GM23338 (cell line): ENCODE measurements around the gene OPN1SW. TPM values are rescaled to one million over a fixed set of nuclear protein-coding genes. Genes with fewer than 3 reads are reported as not detected.

Experiments used
- ATAC-seq: fragments of 200-7000 bp; cut with Tn5 transposase; 3 replicates; pipeline ENCODE4 v1.9.1; 2020
- DNase-seq: peaks from one replicate; pipeline ENCODE4 v3.0.0-alpha.2; 2015; ENCODE audit warnings: low spot score
- H2AFZ ChIP-seq: fragments of 200-600 bp; sonication (generic); 2 replicates; pipeline ENCODE4 v1.8.0; 2016; ENCODE audit warnings: antibody characterized with exemption, mild to moderate bottlenecking, moderate library complexity
- H3F3A ChIP-seq: fragments of 200-600 bp; sonication (generic); replicated peaks from 2 replicates; pipeline ENCODE4 v1.8.0; 2017; ENCODE audit warnings: antibody characterized with exemption, mixed run types, low read depth
- H3K27ac ChIP-seq: fragments of 200-600 bp; sonication (generic); 2 replicates; pipeline ENCODE4 v1.6.1; 2016; ENCODE audit warnings: low read depth
- H3K27me3 ChIP-seq: fragments of 200-600 bp; sonication (generic); 2 replicates; pipeline ENCODE4 v1.8.0; 2016; ENCODE audit warnings: mild to moderate bottlenecking, mixed run types, moderate library complexity; ENCODE audit not compliant: insufficient read depth
- H3K36me3 ChIP-seq: fragments of 200-600 bp; sonication (generic); 2 replicates; pipeline ENCODE4 v1.8.0; 2016; ENCODE audit warnings: mild to moderate bottlenecking; ENCODE audit not compliant: insufficient read depth
- H3K4me1 ChIP-seq: fragments of 200-600 bp; sonication (generic); 2 replicates; pipeline ENCODE4 v1.8.0; 2016; ENCODE audit warnings: mild to moderate bottlenecking, moderate library complexity; ENCODE audit not compliant: insufficient read depth
- H3K4me2 ChIP-seq: fragments of 200-600 bp; sonication (generic); 2 replicates; pipeline ENCODE4 v1.7.1; 2017; ENCODE audit warnings: mixed run types
- H3K4me3 ChIP-seq: fragments of 200-600 bp; sonication (generic); 2 replicates; pipeline ENCODE4 v1.6.1; 2016; ENCODE audit warnings: mixed run types
- H3K79me2 ChIP-seq: fragments of 200-600 bp; sonication (generic); replicated peaks from 2 replicates; pipeline ENCODE4 v1.8.0; 2017; ENCODE audit warnings: mild to moderate bottlenecking; ENCODE audit not compliant: insufficient read depth
- H3K9me2 ChIP-seq: fragments of 200-600 bp; sonication (generic); 2 replicates; pipeline ENCODE4 v1.8.0; 2017; ENCODE audit not compliant: insufficient read depth
- H4K20me1 ChIP-seq: fragments of 200-600 bp; sonication (generic); replicated peaks from 2 replicates; pipeline ENCODE4 v1.8.0; 2017; ENCODE audit warnings: mild to moderate bottlenecking; ENCODE audit not compliant: insufficient read depth
- H3K27ac Mint-ChIP-seq: 2 replicates; pipeline ENCODE4 v1.8.0; 2020; ENCODE audit warnings: inconsistent platforms, mild to moderate bottlenecking, moderate library complexity, mixed read lengths
- H3K27me3 Mint-ChIP-seq: 3 replicates; pipeline ENCODE4 v1.8.0; 2022; ENCODE audit warnings: low read depth, mild to moderate bottlenecking, moderate library complexity, mixed read lengths, inconsistent platforms; ENCODE audit not compliant: insufficient read depth, poor library complexity
- H3K36me3 Mint-ChIP-seq: 3 replicates; pipeline ENCODE4 v1.8.0; 2021; ENCODE audit warnings: low read depth, mild to moderate bottlenecking, inconsistent platforms, moderate library complexity, mixed read lengths
- H3K4me1 Mint-ChIP-seq: 3 replicates; pipeline ENCODE4 v1.8.0; 2020; ENCODE audit warnings: mild to moderate bottlenecking, inconsistent platforms, mixed read lengths
- H3K4me3 Mint-ChIP-seq: 3 replicates; pipeline ENCODE4 v1.8.0; 2021; ENCODE audit warnings: moderate library complexity, mild to moderate bottlenecking, inconsistent platforms, mixed read lengths
- H3K9me3 Mint-ChIP-seq: 3 replicates; pipeline ENCODE4 v1.8.0; 2020; ENCODE audit warnings: moderate library complexity, mild to moderate bottlenecking, inconsistent platforms, mixed read lengths
- CREB1 ChIP-seq: fragments of 250-450 bp; sonication (Bioruptor Pico); IDR thresholded peaks from 2 replicates; pipeline ENCODE4 v1.5.0; 2020; ENCODE audit warnings: low read depth, mild to moderate bottlenecking, moderate library complexity
- EZH2 ChIP-seq: fragments of 200-600 bp; sonication (generic); IDR thresholded peaks from one replicate; pipeline ENCODE4 v1.8.0; 2017; ENCODE audit warnings: antibody characterized with exemption, mild to moderate bottlenecking, low read depth; ENCODE audit not compliant: unreplicated experiment
- EZH2phosphoT487 ChIP-seq: fragments of 200-600 bp; sonication (generic); IDR thresholded peaks from one replicate; pipeline ENCODE4 v1.8.1; 2018; ENCODE audit warnings: antibody characterized with exemption; ENCODE audit not compliant: unreplicated experiment
- NANOG ChIP-seq: IDR thresholded peaks from 2 replicates; pipeline ENCODE4 v1.6.1; 2016; ENCODE audit warnings: antibody characterized with exemption, borderline replicate concordance
- POLR2AphosphoS5 ChIP-seq: IDR thresholded peaks from 2 replicates; pipeline ENCODE4 v1.6.1; 2016; ENCODE audit warnings: antibody characterized with exemption, low read depth
- REST ChIP-seq: IDR thresholded peaks from one replicate; pipeline ENCODE4 v1.6.1; 2018; ENCODE audit warnings: antibody characterized with exemption; ENCODE audit not compliant: unreplicated experiment
- ZNF114 ChIP-seq: fragments of 250-450 bp; sonication (Bioruptor Pico); IDR thresholded peaks from 2 replicates; pipeline ENCODE4 v1.5.0; 2020; ENCODE audit warnings: mild to moderate bottlenecking, moderate library complexity
- ZNF331 ChIP-seq: fragments of 250-450 bp; sonication (Bioruptor Pico); IDR thresholded peaks from 2 replicates; pipeline ENCODE4 v1.5.0; 2020; ENCODE audit warnings: low read depth, mild to moderate bottlenecking, moderate library complexity
- polyA plus RNA-seq: library from polyadenylated mRNA; unstranded; fragments of >200 nt; fragmentation: Nextera tagmentation; extraction: Ambion mirVana; gene quantifications from 2 replicates; pipeline ENCODE4 v1.2.1, GENCODE V29; 2016
- total RNA-seq: library from RNA; depleted of rRNA; stranded (reverse); fragments of >200 nt; shearing (Covaris generic); gene quantifications from 2 replicates; pipeline ENCODE4 v1.2.3, GENCODE V29; 2014
- TF ChIP-seq, protein P1 (sequence below): IDR thresholded peaks from 2 replicates; pipeline ENCODE4 v1.6.1; 2016; ENCODE audit warnings: antibody characterized with exemption
- TF ChIP-seq, protein P2 (sequence below): fragments of 250-450 bp; sonication (Bioruptor Pico); IDR thresholded peaks from 2 replicates; pipeline ENCODE4 v1.5.0; 2020; ENCODE audit warnings: mild to moderate bottlenecking, moderate library complexity
- TF ChIP-seq, protein P3 (sequence below), 2 experiments: fragments of 200-600 bp in 1 of 2; sonication (generic) in 1 of 2; conservative IDR thresholded peaks; 2 replicates each; pipeline versions ENCODE4 v1.5.1 to v1.6.1; 2016 to 2017; ENCODE audit warnings: antibody characterized with exemption in 2 of 2, low read depth in 2 of 2, mild to moderate bottlenecking in 2 of 2, moderate library complexity in 1 of 2

The OPN1SW gene
- total and polyA plus RNA-seq, 2 experiments from 2014 or later: 0.50 TPM; not detected in 1

GRCh38 chr7:128726059-128726736 lies 49.4 kb downstream of the OPN1SW start:
- DNase-seq (no peak), ATAC-seq (no peak)
- no peak overlapping the region for H3K27ac Mint-ChIP-seq
- Histone ChIP-seq H3K27me3 (no peaks in the 10 kb centered on the region), H3K4me3 (no peak overlapping the region), H4K20me1 (no peaks in the 10 kb centered on the region), H3K4me1 (no peaks in the 10 kb centered on the region), H3F3A (no peaks in the 10 kb centered on the region), H3K9me2 (no peaks in the 10 kb centered on the region), H2AFZ (no peak overlapping the region), H3K36me3 (no peaks in the 10 kb centered on the region), H3K79me2 (no peaks in the 10 kb centered on the region), H3K27ac (no peak overlapping the region), H3K4me2 (no peak overlapping the region)
- H3K4me3 Mint-ChIP-seq: no peak overlapping the region
- peaks cover 2% of the 10 kb centered on the region for H3K27me3 Mint-ChIP-seq
- no peak for TF ChIP-seq ZNF331
- TF ChIP-seq, protein P1, sequence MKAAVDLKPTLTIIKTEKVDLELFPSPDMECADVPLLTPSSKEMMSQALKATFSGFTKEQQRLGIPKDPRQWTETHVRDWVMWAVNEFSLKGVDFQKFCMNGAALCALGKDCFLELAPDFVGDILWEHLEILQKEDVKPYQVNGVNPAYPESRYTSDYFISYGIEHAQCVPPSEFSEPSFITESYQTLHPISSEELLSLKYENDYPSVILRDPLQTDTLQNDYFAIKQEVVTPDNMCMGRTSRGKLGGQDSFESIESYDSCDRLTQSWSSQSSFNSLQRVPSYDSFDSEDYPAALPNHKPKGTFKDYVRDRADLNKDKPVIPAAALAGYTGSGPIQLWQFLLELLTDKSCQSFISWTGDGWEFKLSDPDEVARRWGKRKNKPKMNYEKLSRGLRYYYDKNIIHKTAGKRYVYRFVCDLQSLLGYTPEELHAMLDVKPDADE: no peak
- TF ChIP-seq, protein P2, sequence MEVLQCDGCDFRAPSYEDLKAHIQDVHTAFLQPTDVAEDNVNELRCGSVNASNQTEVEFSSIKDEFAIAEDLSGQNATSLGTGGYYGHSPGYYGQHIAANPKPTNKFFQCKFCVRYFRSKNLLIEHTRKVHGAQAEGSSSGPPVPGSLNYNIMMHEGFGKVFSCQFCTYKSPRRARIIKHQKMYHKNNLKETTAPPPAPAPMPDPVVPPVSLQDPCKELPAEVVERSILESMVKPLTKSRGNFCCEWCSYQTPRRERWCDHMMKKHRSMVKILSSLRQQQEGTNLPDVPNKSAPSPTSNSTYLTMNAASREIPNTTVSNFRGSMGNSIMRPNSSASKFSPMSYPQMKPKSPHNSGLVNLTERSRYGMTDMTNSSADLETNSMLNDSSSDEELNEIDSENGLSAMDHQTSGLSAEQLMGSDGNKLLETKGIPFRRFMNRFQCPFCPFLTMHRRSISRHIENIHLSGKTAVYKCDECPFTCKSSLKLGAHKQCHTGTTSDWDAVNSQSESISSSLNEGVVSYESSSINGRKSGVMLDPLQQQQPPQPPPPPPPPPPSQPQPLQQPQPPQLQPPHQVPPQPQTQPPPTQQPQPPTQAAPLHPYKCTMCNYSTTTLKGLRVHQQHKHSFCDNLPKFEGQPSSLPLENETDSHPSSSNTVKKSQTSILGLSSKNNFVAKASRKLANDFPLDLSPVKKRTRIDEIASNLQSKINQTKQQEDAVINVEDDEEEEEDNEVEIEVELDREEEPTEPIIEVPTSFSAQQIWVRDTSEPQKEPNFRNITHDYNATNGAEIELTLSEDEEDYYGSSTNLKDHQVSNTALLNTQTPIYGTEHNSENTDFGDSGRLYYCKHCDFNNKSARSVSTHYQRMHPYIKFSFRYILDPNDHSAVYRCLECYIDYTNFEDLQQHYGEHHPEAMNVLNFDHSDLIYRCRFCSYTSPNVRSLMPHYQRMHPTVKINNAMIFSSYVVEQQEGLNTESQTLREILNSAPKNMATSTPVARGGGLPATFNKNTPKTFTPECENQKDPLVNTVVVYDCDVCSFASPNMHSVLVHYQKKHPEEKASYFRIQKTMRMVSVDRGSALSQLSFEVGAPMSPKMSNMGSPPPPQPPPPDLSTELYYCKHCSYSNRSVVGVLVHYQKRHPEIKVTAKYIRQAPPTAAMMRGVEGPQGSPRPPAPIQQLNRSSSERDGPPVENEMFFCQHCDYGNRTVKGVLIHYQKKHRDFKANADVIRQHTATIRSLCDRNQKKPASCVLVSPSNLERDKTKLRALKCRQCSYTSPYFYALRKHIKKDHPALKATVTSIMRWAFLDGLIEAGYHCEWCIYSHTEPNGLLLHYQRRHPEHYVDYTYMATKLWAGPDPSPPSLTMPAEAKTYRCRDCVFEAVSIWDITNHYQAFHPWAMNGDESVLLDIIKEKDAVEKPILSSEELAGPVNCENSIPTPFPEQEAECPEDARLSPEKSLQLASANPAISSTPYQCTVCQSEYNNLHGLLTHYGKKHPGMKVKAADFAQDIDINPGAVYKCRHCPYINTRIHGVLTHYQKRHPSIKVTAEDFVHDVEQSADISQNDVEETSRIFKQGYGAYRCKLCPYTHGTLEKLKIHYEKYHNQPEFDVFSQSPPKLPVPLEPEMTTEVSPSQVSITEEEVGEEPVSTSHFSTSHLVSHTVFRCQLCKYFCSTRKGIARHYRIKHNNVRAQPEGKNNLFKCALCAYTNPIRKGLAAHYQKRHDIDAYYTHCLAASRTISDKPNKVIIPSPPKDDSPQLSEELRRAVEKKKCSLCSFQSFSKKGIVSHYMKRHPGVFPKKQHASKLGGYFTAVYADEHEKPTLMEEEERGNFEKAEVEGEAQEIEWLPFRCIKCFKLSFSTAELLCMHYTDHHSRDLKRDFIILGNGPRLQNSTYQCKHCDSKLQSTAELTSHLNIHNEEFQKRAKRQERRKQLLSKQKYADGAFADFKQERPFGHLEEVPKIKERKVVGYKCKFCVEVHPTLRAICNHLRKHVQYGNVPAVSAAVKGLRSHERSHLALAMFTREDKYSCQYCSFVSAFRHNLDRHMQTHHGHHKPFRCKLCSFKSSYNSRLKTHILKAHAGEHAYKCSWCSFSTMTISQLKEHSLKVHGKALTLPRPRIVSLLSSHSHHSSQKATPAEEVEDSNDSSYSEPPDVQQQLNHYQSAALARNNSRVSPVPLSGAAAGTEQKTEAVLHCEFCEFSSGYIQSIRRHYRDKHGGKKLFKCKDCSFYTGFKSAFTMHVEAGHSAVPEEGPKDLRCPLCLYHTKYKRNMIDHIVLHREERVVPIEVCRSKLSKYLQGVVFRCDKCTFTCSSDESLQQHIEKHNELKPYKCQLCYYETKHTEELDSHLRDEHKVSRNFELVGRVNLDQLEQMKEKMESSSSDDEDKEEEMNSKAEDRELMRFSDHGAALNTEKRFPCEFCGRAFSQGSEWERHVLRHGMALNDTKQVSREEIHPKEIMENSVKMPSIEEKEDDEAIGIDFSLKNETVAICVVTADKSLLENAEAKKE (CRISPR knock-in tag): no peak
- no peak for TF ChIP-seq EZH2phosphoT487
- no peak for TF ChIP-seq NANOG
- no peak for TF ChIP-seq POLR2AphosphoS5
- no peak for TF ChIP-seq CREB1
- TF ChIP-seq, protein P3, sequence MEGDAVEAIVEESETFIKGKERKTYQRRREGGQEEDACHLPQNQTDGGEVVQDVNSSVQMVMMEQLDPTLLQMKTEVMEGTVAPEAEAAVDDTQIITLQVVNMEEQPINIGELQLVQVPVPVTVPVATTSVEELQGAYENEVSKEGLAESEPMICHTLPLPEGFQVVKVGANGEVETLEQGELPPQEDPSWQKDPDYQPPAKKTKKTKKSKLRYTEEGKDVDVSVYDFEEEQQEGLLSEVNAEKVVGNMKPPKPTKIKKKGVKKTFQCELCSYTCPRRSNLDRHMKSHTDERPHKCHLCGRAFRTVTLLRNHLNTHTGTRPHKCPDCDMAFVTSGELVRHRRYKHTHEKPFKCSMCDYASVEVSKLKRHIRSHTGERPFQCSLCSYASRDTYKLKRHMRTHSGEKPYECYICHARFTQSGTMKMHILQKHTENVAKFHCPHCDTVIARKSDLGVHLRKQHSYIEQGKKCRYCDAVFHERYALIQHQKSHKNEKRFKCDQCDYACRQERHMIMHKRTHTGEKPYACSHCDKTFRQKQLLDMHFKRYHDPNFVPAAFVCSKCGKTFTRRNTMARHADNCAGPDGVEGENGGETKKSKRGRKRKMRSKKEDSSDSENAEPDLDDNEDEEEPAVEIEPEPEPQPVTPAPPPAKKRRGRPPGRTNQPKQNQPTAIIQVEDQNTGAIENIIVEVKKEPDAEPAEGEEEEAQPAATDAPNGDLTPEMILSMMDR (conservative IDR thresholded peaks at IDR 0.05; ENCODE audit: low read depth in 2 of 2): no peak
- TF ChIP-seq REST: no peak
- TF ChIP-seq EZH2: no peak
- no peak for TF ChIP-seq ZNF114 (CRISPR knock-in tag)
- no peaks in the 10 kb centered on the region for H3K9me3 Mint-ChIP-seq
- no peaks in the 10 kb centered on the region for H3K36me3 Mint-ChIP-seq
- H3K4me1 Mint-ChIP-seq: no peaks in the 10 kb centered on the region; the same call in 2 of the 3 replicates
